ENCODE results near the gene IP6K2. TPM values are rescaled to one million over a fixed set of nuclear protein-coding genes. Genes with fewer than 3 reads are reported as not detected.

The IP6K2 gene
- total and polyA plus RNA-seq, 2 experiments from 2014 or later, result 97.0 to 97.4 TPM

DNA sequence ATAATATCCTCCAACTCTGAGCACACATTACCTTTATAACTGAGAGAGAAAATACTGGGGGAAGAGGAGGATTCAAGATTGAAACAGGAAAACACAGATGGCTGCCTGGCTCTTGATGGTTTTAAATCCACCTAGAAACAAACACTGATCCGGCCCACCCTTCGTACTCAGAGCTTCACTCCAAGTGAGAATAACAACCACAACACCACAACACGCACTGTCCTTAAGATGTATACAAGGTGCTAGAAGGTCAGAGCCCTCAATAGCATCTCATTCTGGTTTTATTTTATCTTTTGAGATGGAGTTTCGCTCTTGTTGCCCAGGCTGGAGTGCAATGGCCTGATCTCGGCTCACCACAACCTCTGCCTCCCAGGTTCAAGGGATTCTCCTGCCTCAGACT lies 9.9 kb downstream of the IP6K2 start:
- Histone ChIP-seq H3K27me3 (ENCODE audit: insufficient read depth) (no peaks in the 10 kb centered on the region), H3K4me1 (ENCODE audit: insufficient read depth) (peaks cover 25% of the 10 kb centered on the region), H3K27ac (ENCODE audit: low read depth) (0 out of 2 replicates have a peak overlapping the region, but pooled peaks have one; percentile 74), H3K79me2 (replicated peaks; ENCODE audit: insufficient read depth) (peaks cover 100% of the 10 kb centered on the region), H3F3A (replicated peaks; ENCODE audit: low read depth) (peaks cover 14% of the 10 kb centered on the region), H2AFZ (no peak overlapping the region), H3K4me2 (no peak overlapping the region), H3K36me3 (ENCODE audit: insufficient read depth) (peaks cover 13% of the 10 kb centered on the region), H3K4me3 (no peak overlapping the region), H3K9me2 (ENCODE audit: insufficient read depth) (no peaks in the 10 kb centered on the region), H4K20me1 (replicated peaks; ENCODE audit: insufficient read depth) (peaks cover 60% of the 10 kb centered on the region)
- H3K27me3 Mint-ChIP-seq (ENCODE audit: insufficient read depth, low read depth, poor library complexity), result peaks cover 9% of the 10 kb centered on the region
- H3K36me3 Mint-ChIP-seq (ENCODE audit: low read depth), result peaks cover 81% of the 10 kb centered on the region
- no peaks in the 10 kb centered on the region; the same call in 2 of the 3 replicates for H3K9me3 Mint-ChIP-seq
- DNase-seq (ENCODE audit: low spot score) (no peak), ATAC-seq (no peak)
- no peak overlapping the region for H3K4me3 Mint-ChIP-seq
- H3K4me1 Mint-ChIP-seq, result peaks cover 37% of the 10 kb centered on the region
- TF ChIP-seq EZH2phosphoT487 (IDR thresholded peaks at IDR 0.05; ENCODE audit: unreplicated experiment) (no peak), ETS1 (IDR thresholded peaks at IDR 0.05) (no peak)
- peak overlapping the region; percentile 81 for H3K27ac Mint-ChIP-seq

- ATAC-seq (peak; percentile 63), DNase-seq (ENCODE audit: low spot score) (peak; percentile 51)
- H3K4me1 ChIP-seq (ENCODE audit: insufficient read depth), result peaks cover 39% of the 10 kb centered on the region
- H3K4me1 Mint-ChIP-seq, result peaks cover 21% of the 10 kb centered on the region
- H3K9me3 Mint-ChIP-seq, result no peaks in the 10 kb centered on the region; the same call in 2 of the 3 replicates
- no peaks in the 10 kb centered on the region for H3K27me3 ChIP-seq (ENCODE audit: insufficient read depth)
- H2AFZ ChIP-seq, result no peak overlapping the region
- H3K79me2 ChIP-seq (replicated peaks; ENCODE audit: insufficient read depth), result peaks cover 100% of the 10 kb centered on the region
- TF ChIP-seq ZNF114 (CRISPR knock-in tag; IDR thresholded peaks at IDR 0.05) (no peak), EZH2 (IDR thresholded peaks at IDR 0.05; ENCODE audit: low read depth, unreplicated experiment) (no peak), CTCF (conservative IDR thresholded peaks at IDR 0.05; ENCODE audit: low read depth in 2 of 2) (no peak)
- H3K4me2 ChIP-seq, result peak overlapping the region; percentile 73
- H3F3A ChIP-seq (replicated peaks; ENCODE audit: low read depth), result peaks cover 6% of the 10 kb centered on the region; the same call in 1 of the 2 replicates
- peaks cover 55% of the 10 kb centered on the region for H4K20me1 ChIP-seq (replicated peaks; ENCODE audit: insufficient read depth)
- H3K36me3 ChIP-seq (ENCODE audit: insufficient read depth), result 0 out of 2 replicates have a peak, but pooled peaks cover 14% of the 10 kb centered on the region
- no peak overlapping the region for H3K27ac Mint-ChIP-seq
- no peaks in the 10 kb centered on the region for H3K9me2 ChIP-seq (ENCODE audit: insufficient read depth)
- H3K27ac ChIP-seq (ENCODE audit: low read depth), result peak overlapping the region; percentile 33
- peak overlapping the region; percentile 47 for H3K4me3 Mint-ChIP-seq
- H3K4me3 ChIP-seq, result peak overlapping the region; percentile 43
- peaks cover 71% of the 10 kb centered on the region for H3K36me3 Mint-ChIP-seq (ENCODE audit: low read depth)
- peaks cover 9% of the 10 kb centered on the region for H3K27me3 Mint-ChIP-seq (ENCODE audit: insufficient read depth, low read depth, poor library complexity)
Measured at GRCh38 chr3:48702320-48702920, 14.6 kb downstream of the IP6K2 start.

Data from GM23338 (cell line).